NCI-H1105 treated with DMSO at 0.1 percent for 48 hours (cell line): ENCODE results near the gene RNF213.
A peak's percentile ranks its signal among the peaks of the same experiment; 100 is the strongest.

Source experiments
- DNase-seq: peaks from one replicate; lab custom pipeline; 2025; lab: John Stamatoyannopoulos, UW

RNF213 gene

GRCh38 chr17:80419255-80419654, 158.6 kb downstream of the RNF213 start:
- no peak for DNase-seq

- no peak for DNase-seq
Measured at GRCh38 chr17:80421381-80422090, 160.9 kb downstream of the RNF213 start.

- DNase-seq = no peak
Measured at GRCh38 chr17:80422276-80422675, 161.6 kb downstream of the RNF213 start.

GRCh38 chr17:80422981-80423380, 162.3 kb downstream of the RNF213 start:
- no peak for DNase-seq

DNA sequence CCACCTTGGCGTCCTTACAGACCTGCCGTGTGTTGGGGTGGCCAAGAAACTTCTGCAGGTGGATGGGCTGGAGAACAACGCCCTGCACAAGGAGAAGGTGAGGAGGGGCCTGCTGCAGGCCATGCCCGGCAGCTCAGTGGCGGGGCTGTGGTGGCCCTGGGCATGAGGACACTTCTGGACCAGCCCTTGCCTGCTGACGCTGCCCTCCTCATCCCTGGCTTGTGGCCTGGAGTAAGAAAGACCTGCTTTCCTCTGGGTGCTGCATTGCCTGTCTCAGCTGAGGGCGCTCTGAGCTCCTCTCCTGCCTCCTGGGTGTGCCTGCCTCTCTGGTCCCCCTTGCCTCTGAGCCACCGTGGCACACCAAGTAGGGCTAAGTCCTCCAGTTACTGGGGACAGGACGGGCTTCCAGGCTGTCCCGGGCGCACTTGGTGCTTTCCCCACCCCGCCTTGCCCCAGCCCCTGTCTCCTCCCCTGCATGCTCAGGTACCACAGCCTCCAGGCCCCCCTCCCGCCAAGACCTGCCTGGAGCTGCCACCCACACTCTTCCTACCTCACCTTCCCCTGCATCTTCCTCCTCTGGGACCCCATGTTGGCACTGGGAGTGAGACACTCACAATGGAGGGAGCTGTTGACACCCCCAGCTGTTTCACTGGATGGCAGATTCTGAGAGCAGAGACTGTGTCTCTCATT, 163.0 kb downstream of the RNF213 start:
- no peak for DNase-seq

DNA sequence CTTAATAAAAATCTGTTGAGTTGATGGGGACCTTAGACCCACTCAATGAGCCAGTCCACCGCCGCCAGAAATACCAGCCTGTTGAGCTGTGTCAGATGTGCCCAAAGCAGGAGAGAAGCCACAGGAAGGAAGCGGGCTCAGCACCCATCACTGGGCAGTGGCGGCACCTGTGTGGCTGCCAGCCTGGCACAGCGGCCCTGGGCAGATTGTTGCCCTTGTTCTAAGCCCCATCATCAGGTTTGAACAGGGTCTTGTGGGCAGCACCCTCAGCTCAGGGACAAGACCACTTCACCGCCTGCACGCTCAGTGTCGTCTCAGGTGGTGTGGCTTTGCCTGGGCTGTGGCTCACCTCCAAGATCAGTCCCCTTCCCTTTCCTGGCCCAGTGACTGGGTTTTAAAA, 163.6 kb downstream of the RNF213 start:
- no peak for DNase-seq

GRCh38 chr17:80424878-80425765, 164.5 kb downstream of the RNF213 start:
- no peak for DNase-seq

- no peak for DNase-seq
Measured at GRCh38 chr17:80425835-80426426, 165.3 kb downstream of the RNF213 start.

- DNase-seq = peak; percentile 41
Measured at GRCh38 chr17:80426671-80427326, 166.1 kb downstream of the RNF213 start.

DNA sequence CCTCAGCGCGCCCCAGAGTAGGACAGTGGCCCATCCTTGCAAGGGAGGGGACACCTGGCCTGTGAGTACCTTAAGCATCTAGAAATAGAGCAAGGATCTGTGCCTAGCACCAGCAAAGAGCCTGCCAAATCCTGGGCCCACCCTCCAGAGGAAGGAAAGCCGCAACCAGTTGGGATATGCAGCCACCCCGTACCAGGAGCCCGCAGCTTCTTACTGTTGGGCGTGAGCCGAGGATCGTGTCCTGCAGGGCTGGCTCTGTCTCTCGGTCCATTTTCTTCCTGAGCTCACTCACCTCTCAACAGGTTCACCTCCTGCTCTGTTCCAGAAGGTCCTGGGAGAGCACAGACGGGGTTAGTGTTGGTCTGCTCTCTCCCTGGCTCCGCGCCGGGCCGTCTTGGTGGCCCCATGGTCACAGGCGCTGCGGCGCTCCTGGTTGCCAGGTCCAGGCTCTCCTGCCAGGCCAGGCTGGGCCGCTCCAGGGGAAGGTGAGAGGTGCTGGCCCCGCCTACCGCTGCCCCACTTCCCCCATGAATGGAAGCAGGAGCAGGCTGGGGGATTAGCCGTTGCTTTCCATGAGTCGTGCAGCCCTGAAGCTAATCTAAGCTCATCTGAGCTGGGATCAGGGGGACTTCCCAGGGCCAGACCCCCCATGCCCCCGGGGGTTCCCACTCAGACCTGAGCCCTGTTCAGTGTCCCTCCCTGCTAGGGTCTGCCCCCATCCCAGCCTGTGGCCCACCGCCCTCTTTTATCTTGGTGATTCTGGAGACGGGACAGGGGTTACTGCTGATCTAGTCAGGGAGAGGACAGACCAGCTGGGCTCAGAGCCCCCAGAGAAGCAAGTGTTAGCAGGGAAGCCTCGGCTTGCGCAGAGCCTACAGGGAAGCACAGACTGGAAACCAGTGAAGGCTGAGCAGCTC, 167.0 kb downstream of the RNF213 start:
- DNase-seq = no peak

DNA sequence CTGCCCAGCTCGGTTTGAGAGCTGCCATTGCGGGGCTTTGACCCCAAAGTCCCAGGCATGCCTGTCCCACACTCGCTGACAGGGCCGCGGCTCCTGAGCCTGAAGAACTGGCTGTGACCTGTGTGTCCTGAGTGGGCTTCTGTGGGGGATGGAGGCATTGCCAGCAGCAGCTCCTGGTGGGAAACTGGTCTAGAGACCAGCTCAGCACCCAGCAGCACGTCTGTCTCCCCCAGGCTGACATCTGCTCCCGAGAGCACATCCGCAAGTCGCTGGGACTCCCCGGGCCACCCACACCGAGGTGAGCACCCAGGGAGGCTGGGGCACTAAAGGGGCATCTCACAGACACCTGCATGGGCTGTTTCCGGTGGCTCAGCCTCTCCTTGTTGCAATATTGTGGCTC, 167.7 kb downstream of the RNF213 start:
- no peak for DNase-seq

DNA sequence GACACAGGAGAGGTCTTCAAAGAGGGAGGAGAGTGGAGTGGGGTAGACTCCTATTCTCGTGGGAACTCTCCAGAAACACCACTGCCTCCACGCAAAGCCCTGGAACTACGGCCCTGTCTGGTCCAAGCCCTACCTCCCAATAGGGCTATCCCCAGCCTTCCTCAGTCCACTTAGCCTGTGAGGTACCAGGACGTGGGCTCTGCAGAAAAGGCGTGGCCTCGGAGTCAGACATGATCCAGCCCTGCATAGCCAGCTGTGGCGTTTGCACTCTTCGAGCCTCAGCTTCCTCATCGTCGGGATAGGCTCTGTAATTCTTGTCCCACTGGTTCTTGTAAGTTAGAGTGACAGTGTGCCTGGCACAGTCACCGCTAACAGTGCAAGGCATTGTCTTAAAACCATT, 168.1 kb downstream of the RNF213 start:
- DNase-seq = no peak

DNA sequence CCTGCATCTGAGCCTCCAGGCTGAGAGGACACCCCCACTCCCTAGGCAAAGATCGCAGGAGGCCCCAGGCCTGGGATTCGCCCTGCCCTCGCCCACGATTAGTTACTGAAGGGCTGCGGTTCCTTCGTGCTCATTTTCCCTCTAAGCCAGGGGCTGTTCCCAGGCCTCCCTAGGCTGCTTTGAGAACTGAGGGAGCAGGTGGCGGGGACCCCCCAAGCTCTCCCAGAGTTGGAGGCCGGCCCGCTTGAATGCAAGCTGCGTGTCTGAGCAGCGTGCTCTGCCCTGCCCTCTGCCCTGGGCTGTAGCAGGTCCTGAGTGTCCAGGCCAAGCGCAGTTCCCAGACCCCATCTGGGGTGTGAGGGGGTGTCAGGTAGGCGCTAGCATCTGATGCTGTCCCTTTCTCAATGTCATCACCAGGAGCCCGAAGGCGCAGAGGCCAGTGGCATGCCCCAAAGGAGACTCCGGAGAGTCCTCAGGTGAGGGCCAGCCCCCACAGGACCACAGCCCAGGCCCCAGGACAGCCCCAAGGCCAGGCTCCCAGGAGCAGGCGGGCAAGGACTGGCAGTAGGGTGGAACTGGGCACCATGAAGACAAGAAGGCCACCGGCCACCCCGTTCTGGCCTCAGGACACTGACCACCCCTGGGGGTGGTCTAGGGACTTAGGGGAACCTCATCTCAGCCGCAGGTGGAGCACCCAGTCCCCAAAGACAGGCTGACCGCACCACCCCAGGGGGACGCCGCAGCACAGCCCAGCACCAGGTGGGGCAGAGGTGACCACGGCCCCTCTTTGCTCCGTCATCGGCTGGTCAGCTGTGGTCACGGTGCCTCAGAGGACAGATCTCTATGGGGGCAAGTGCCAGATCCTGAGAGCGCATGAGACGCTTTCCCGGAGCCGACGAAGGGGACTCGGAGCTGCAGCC, 169.0 kb downstream of the RNF213 start:
- no peak for DNase-seq

DNA sequence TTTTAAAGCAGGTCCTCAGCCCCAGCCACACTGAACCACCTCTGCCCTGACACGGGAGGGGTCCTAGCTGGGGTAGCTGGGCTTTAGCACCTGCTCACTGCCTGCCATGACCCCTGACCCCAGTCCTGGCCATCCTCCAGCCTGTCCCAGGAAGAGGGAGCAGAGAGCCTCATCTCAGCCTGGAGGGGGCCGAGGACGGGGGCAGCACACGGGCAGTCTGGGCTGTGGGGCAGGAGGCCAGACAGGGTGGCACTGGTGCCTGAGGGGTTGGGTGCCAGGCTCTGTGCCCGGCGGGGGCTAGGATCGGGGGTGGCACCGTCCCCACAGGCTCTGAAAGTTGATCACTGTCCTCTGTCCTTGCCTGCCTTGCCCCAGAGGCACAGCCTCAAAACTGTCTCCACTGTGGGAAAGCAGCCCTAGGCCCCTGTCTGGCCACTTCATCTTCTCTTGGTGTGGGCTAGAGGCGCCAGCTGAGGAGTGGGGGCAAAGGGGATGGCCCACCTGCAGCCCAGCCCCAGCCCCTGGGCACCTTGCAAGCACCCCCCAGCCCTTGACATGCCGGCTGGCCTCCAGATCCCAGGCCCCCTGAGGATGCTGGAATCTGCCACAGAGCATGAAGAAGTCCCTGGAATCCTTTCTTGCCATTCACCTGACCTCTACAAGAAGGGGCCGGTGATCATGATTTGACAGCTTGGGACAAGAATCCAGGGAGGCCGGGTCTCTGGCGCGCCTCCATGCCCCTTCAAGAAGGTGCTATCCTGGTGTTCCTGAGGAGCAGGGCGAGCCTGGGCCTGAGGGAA, 170.0 kb downstream of the RNF213 start:
- DNase-seq = no peak

DNA sequence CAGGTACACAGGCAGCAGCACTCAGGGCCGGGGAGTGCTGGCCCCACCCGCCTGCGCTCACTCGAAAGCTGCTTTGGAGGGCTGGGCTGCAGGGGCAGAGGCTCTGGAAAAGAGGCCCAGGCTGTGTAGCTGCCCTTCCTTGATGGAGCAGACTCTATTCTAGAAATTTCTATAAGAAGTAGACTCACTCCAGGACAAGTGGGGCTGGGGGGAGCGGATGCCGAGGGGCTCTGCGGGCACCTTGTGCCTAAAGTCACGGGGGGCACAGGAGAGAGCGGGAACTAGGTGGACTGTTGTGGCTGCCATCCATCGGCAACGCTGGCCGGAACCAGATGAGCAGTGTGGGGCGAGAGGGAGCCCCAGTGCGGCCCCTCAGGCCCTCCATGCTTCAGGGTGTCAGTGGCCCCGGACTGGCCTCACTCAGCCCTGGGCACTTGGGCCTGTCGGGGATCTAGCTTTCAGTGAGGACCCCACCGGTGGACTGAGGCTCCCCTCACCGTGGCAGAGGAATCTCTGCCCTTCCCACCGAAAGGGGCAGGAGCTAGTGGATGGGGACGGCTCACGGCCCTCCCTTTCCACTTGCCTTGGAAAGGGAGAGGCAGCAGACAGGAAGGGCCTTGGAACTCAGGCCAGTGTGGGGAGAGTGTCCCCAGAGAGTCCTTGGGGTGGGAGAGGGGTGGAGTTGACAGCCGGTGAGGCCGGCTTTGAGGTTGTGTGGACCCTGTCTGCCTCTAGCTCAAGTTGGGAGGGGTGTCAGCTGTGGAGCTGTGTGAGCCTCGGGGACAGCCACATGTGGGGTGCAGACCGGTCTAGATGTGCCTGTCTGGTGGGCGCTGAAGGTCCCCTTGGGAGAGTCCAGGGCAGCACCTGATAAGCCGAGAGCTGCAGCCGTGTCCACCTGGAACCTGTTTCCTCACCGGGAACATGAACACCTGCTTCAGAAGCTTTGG, 170.9 kb downstream of the RNF213 start:
- DNase-seq = no peak

- no peak for DNase-seq
Measured at GRCh38 chr17:80432350-80432955, 171.8 kb downstream of the RNF213 start.

- no peak for DNase-seq
Measured at GRCh38 chr17:80432961-80433550, 172.4 kb downstream of the RNF213 start.
